NCI-H748 (cell line): ENCODE measurements around the gene CATSPERD.
A peak's percentile ranks its signal among the peaks of the same experiment; 100 is the strongest.

Source experiments
- DNase-seq: peaks from one replicate; lab custom pipeline; 2025; ENCODE audit not compliant: unreplicated experiment; lab: John Stamatoyannopoulos, UW

The CATSPERD gene

GRCh38 chr19:5804516-5805461 lies 84.4 kb downstream of the CATSPERD start, which contains the start of gene NRTN:
Gene NRTN (plus strand): TSS chr19:5805067. CDS start chr19:5824166, 19,099 bp downstream.
- peak; percentile 61 for DNase-seq

- peak; percentile 79 for DNase-seq
These were observed 85.2 kb downstream of the CATSPERD start for GRCh38 chr19:5805462-5806132.

- no peak for DNase-seq
These were observed 85.7 kb downstream of the CATSPERD start for GRCh38 chr19:5806133-5806489.

- no peak for DNase-seq
These were observed 86.5 kb downstream of the CATSPERD start for GRCh38 chr19:5806905-5807304.

GRCh38 chr19:5808120-5808816 lies 87.8 kb downstream of the CATSPERD start:
- no peak for DNase-seq

- DNase-seq, result no peak
These were observed 88.6 kb downstream of the CATSPERD start for GRCh38 chr19:5809053-5809452.

GRCh38 chr19:5809469-5809868 lies 89.0 kb downstream of the CATSPERD start:
- DNase-seq, result no peak

- no peak for DNase-seq
These were observed 90.7 kb downstream of the CATSPERD start for GRCh38 chr19:5811117-5811516.

GRCh38 chr19:5814123-5814851 lies 93.8 kb downstream of the CATSPERD start:
- DNase-seq, result no peak

GRCh38 chr19:5814852-5815246 lies 94.4 kb downstream of the CATSPERD start:
- no peak for DNase-seq

- DNase-seq, result no peak
These were observed 96.8 kb downstream of the CATSPERD start for GRCh38 chr19:5817218-5817617.

- DNase-seq, result no peak
These were observed 98.2 kb downstream of the CATSPERD start for GRCh38 chr19:5818594-5818993.

- no peak for DNase-seq
These were observed 100.3 kb downstream of the CATSPERD start for GRCh38 chr19:5820785-5821184.

- no peak for DNase-seq
These were observed 101.2 kb downstream of the CATSPERD start for GRCh38 chr19:5821521-5822180.

GRCh38 chr19:5822181-5822844 lies 101.9 kb downstream of the CATSPERD start:
- DNase-seq, result peak; percentile 8

- DNase-seq, result no peak
These were observed 103.3 kb downstream of the CATSPERD start for GRCh38 chr19:5823579-5824281.

- no peak for DNase-seq
These were observed 104.3 kb downstream of the CATSPERD start for GRCh38 chr19:5824751-5825150.

- DNase-seq, result no peak
These were observed 104.7 kb downstream of the CATSPERD start for GRCh38 chr19:5825178-5825577.
